SK-N-MC (cell line): ENCODE data around the gene KLK4.

Experiments used
- DNase-seq: peaks from one replicate; pipeline ENCODE4 v3.0.0-alpha.2; 2011; ENCODE audit warnings: low read depth, low spot score
- H3K27ac ChIP-seq: fragments of 200-600 bp; sonication (generic); 2 replicates; pipeline ENCODE4 v1.5.1; 2016; ENCODE audit warnings: mixed run types
- H3K36me3 ChIP-seq: fragments of 200-600 bp; sonication (generic); 2 replicates; pipeline ENCODE4 v1.6.1; 2017; ENCODE audit warnings: antibody characterized with exemption, low read length, mixed read lengths; ENCODE audit not compliant: insufficient read depth
- H3K4me3 ChIP-seq: fragments of 200-600 bp; sonication (generic); 2 replicates; pipeline ENCODE4 v1.5.1; 2016
- H3K9ac ChIP-seq: fragments of 200-600 bp; sonication (generic); 2 replicates; pipeline ENCODE4 v1.8.0; 2017; ENCODE audit warnings: mixed run types, mixed read lengths; ENCODE audit not compliant: insufficient read length
- H3K9me3 ChIP-seq: fragments of 200-600 bp; sonication (generic); 2 replicates; pipeline ENCODE4 v1.6.1; 2017; ENCODE audit warnings: low read depth, mild to moderate bottlenecking, antibody characterized with exemption, low read length, moderate library complexity, mixed read lengths
- EZH2 ChIP-seq: fragments of 200-600 bp; sonication (generic); IDR thresholded peaks from one replicate; pipeline ENCODE4 v1.6.1; 2017; ENCODE audit warnings: antibody characterized with exemption
- FOXP2 ChIP-seq: optimal IDR thresholded peaks from 2 replicates; pipeline ENCODE3; 2011; ENCODE audit warnings: mild to moderate bottlenecking, moderate library complexity; ENCODE audit not compliant: insufficient read depth; ENCODE audit errors: extremely low read length, control extremely low read depth
- POLR2AphosphoS5 ChIP-seq: IDR thresholded peaks from 2 replicates; pipeline ENCODE4 v1.6.1; 2012; ENCODE audit warnings: mild to moderate bottlenecking, low read depth, low read length, borderline replicate concordance

Gene KLK4

DNA sequence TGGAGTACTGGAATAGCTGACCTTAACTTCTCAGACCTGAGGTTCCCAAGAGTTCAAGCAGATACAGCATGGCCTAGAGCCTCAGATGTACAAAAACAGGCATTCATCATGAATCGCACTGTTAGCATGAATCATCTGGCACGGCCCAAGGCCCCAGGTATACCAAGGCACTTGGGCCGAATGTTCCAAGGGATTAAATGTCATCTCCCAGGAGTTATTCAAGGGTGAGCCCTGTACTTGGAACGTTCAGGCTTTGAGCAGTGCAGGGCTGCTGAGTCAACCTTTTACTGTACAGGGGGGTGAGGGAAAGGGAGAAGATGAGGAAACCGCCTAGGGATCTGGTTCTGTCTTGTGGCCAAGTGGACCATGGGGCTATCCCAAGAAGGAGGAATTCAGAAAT, 50.2 kb downstream of the KLK4 start:
- no peaks in the 10 kb centered on the region for H3K9me3 ChIP-seq
- no peak overlapping the region for H3K4me3 ChIP-seq
- no peak for TF ChIP-seq FOXP2
- no peak for TF ChIP-seq POLR2AphosphoS5
- no peak for TF ChIP-seq EZH2
- no peak for DNase-seq
- H3K36me3 ChIP-seq = no peaks in the 10 kb centered on the region
- no peak overlapping the region for H3K9ac ChIP-seq
- no peak overlapping the region for H3K27ac ChIP-seq

DNA sequence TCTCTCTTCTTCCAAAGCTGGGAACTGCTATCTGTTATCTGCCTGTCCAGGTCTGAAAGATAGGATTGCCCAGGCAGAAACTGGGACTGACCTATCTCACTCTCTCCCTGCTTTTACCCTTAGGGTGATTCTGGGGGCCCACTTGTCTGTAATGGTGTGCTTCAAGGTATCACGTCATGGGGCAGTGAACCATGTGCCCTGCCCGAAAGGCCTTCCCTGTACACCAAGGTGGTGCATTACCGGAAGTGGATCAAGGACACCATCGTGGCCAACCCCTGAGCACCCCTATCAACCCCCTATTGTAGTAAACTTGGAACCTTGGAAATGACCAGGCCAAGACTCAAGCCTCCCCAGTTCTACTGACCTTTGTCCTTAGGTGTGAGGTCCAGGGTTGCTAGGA, 51.3 kb downstream of the KLK4 start:
- DNase-seq = no peak
- TF ChIP-seq EZH2 (no peak), POLR2AphosphoS5 (no peak), FOXP2 (no peak)
- H3K9me3 ChIP-seq = no peaks in the 10 kb centered on the region
- no peak overlapping the region for H3K4me3 ChIP-seq
- H3K27ac ChIP-seq = no peak overlapping the region
- no peaks in the 10 kb centered on the region for H3K36me3 ChIP-seq
- no peak overlapping the region for H3K9ac ChIP-seq

GRCh38 chr19:50858886-50859285, 52.3 kb downstream of the KLK4 start:
- DNase-seq = no peak
- no peak overlapping the region for H3K9ac ChIP-seq

DNA sequence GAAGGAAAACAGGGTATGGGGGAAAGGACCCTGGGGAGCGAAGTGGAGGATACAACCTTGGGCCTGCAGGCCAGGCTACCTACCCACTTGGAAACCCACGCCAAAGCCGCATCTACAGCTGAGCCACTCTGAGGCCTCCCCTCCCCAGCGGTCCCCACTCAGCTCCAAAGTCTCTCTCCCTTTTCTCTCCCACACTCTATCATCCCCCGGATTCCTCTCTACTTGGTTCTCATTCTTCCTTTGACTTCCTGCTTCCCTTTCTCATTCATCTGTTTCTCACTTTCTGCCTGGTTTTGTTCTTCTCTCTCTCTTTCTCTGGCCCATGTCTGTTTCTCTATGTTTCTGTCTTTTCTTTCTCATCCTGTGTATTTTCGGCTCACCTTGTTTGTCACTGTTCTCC, 53.8 kb downstream of the KLK4 start:
- Histone ChIP-seq H3K9me3 (no peaks in the 10 kb centered on the region), H3K9ac (no peak overlapping the region), H3K36me3 (no peaks in the 10 kb centered on the region), H3K4me3 (no peak overlapping the region), H3K27ac (no peak overlapping the region)
- TF ChIP-seq FOXP2 = no peak
- no peak for TF ChIP-seq POLR2AphosphoS5
- TF ChIP-seq EZH2 = no peak
- no peak for DNase-seq

More at GRCh38 chr19:50858886-50859285, 52.3 kb downstream of the KLK4 start:
- H3K9me3 ChIP-seq = no peaks in the 10 kb centered on the region
- no peaks in the 10 kb centered on the region for H3K36me3 ChIP-seq
- no peak overlapping the region for H3K4me3 ChIP-seq
- H3K27ac ChIP-seq = no peak overlapping the region
- TF ChIP-seq FOXP2 (no peak), POLR2AphosphoS5 (no peak), EZH2 (no peak)
